SJCRH30 (cell line): ENCODE results near the gene CHGA. TPM values are rescaled to one million over a fixed set of nuclear protein-coding genes. Genes with fewer than 3 reads are reported as not detected.

Source experiments
- DNase-seq, 2 experiments: peaks; one replicate each; pipeline ENCODE4 v3.0.0-alpha.2; 2015 to 2020
- H3K27ac ChIP-seq: fragments of 250-450 bp; sonication (Bioruptor Pico); 2 replicates; pipeline ENCODE4 v1.5.1; 2020; ENCODE audit warnings: mild to moderate bottlenecking, moderate library complexity
- H3K27me3 ChIP-seq: fragments of 250-450 bp; sonication (Bioruptor Pico); 2 replicates; pipeline ENCODE4 v1.5.1; 2020; ENCODE audit warnings: mild to moderate bottlenecking, moderate library complexity
- H3K36me3 ChIP-seq: fragments of 250-450 bp; sonication (Bioruptor Pico); 2 replicates; pipeline ENCODE4 v1.5.1; 2020; ENCODE audit warnings: mild to moderate bottlenecking, moderate library complexity
- H3K4me1 ChIP-seq: fragments of 250-450 bp; sonication (Bioruptor Pico); 2 replicates; pipeline ENCODE4 v1.5.1; 2020; ENCODE audit warnings: mild to moderate bottlenecking, moderate library complexity
- H3K4me3 ChIP-seq: fragments of 250-450 bp; sonication (Bioruptor Pico); 2 replicates; pipeline ENCODE4 v1.5.1; 2020; ENCODE audit warnings: mild to moderate bottlenecking, moderate library complexity
- H3K9me3 ChIP-seq: fragments of 250-450 bp; sonication (Bioruptor Pico); replicated peaks from 2 replicates; pipeline ENCODE4 v1.5.1; 2020; ENCODE audit warnings: mild to moderate bottlenecking, moderate library complexity
- total RNA-seq: library from RNA; depleted of rRNA; stranded (reverse); fragments of >200 nt; shearing (Covaris generic); gene quantifications from 2 replicates; pipeline ENCODE4 v1.2.3, GENCODE V29; 2014

CHGA gene
- total RNA-seq, 1 experiment from 2014 or later = not detected

GRCh38 chr14:92895352-92895878 is 27.5 kb upstream of the CHGA start:
- no peaks in the 10 kb centered on the region for H3K27me3 ChIP-seq

DNA sequence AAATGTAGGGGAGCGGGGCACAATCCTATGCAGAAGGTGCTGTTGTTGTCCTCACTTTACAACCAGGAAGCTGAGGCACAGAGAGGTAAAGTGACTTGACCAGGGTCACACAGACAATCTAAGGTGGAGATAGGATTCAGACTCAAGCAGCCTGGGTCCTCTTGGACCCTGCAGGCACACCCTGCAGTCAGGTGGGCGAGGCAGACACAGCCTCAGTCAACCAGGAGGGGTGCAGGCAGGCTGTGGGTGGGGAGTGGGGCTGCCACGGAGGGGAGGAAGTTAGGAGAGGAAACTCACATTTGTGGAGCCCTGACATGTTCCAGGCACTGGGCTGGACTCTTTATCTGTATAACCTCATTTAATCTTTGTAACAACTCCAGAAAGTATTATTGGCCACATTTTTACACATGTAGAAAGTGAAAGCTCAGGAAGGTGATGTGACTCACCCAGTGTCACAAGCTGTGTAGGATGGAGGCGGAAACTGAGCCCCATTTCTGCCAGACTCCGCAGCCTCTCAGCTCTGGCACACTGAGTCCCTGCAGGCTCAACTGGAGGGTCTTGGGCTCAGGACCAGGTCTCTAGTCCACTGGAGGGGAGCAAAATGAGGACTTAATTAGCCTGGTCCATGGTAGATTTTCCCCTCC is 24.9 kb upstream of the CHGA start:
- H3K27ac ChIP-seq = no peak overlapping the region
- H3K9me3 ChIP-seq = no peaks in the 10 kb centered on the region
- H3K4me3 ChIP-seq = no peak overlapping the region
- no peak for DNase-seq
- no peaks in the 10 kb centered on the region for H3K4me1 ChIP-seq
- H3K27me3 ChIP-seq = peaks cover 3% of the 10 kb centered on the region; the same call in 1 of the 2 replicates
- H3K36me3 ChIP-seq = no peaks in the 10 kb centered on the region

More at GRCh38 chr14:92895352-92895878, 27.5 kb upstream of the CHGA start:
- Histone ChIP-seq H3K27ac (no peak overlapping the region), H3K4me1 (no peaks in the 10 kb centered on the region), H3K9me3 (no peaks in the 10 kb centered on the region), H3K36me3 (no peaks in the 10 kb centered on the region), H3K4me3 (no peak overlapping the region)
- no peak for DNase-seq

- Histone ChIP-seq H3K27ac (no peak overlapping the region), H3K9me3 (no peaks in the 10 kb centered on the region), H3K27me3 (peaks cover 6% of the 10 kb centered on the region; the same call in 1 of the 2 replicates), H3K4me3 (no peak overlapping the region), H3K4me1 (no peaks in the 10 kb centered on the region), H3K36me3 (no peaks in the 10 kb centered on the region)
- no peak for DNase-seq
Observed at GRCh38 chr14:92898566-92899131, 24.3 kb upstream of the CHGA start.

DNA sequence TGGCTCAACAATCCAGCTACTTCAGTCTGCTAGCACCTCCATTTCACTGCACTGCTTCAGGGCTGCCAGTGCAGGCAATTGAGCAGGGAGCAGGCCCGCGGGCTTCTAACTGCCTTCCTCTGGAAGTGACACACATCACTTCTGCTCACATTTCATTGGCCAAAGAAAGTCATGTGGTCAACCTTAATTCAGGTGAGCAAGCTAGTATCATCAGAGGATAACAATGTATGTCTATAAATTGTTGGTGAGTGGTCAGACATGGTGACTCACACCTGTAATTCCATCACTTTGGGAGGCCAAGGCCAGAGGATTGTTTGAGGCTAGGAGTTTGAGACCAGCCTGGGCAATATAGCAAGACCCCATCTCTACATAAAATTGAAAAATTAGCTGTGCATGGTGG is 22.3 kb upstream of the CHGA start:
- Histone ChIP-seq H3K4me1 (no peaks in the 10 kb centered on the region), H3K36me3 (no peaks in the 10 kb centered on the region), H3K9me3 (no peaks in the 10 kb centered on the region), H3K27ac (no peak overlapping the region), H3K4me3 (no peak overlapping the region), H3K27me3 (peaks cover 11% of the 10 kb centered on the region; the same call in 1 of the 2 replicates)
- DNase-seq = no peak

- H3K27me3 ChIP-seq = peaks cover 13% of the 10 kb centered on the region; the same call in 1 of the 2 replicates
- H3K9me3 ChIP-seq = no peaks in the 10 kb centered on the region
Observed at GRCh38 chr14:92902191-92902590, 20.8 kb upstream of the CHGA start.

GRCh38 chr14:92902726-92903125 is 20.2 kb upstream of the CHGA start:
- DNase-seq = no peak
- Histone ChIP-seq H3K27me3 (peaks cover 13% of the 10 kb centered on the region; the same call in 1 of the 2 replicates), H3K4me3 (no peak overlapping the region), H3K27ac (no peak overlapping the region), H3K4me1 (no peaks in the 10 kb centered on the region), H3K36me3 (no peaks in the 10 kb centered on the region), H3K9me3 (no peaks in the 10 kb centered on the region)

More at GRCh38 chr14:92902191-92902590, 20.8 kb upstream of the CHGA start:
- no peaks in the 10 kb centered on the region for H3K4me1 ChIP-seq
- H3K27ac ChIP-seq = no peak overlapping the region
- H3K4me3 ChIP-seq = no peak overlapping the region
- no peak for DNase-seq
- H3K36me3 ChIP-seq = no peaks in the 10 kb centered on the region

- no peak for DNase-seq
- H3K27ac ChIP-seq = no peak overlapping the region
- H3K4me3 ChIP-seq = no peak overlapping the region
- no peaks in the 10 kb centered on the region for H3K36me3 ChIP-seq
- no peaks in the 10 kb centered on the region for H3K9me3 ChIP-seq
- no peaks in the 10 kb centered on the region for H3K4me1 ChIP-seq
- peaks cover 13% of the 10 kb centered on the region; the same call in 1 of the 2 replicates for H3K27me3 ChIP-seq
Observed at GRCh38 chr14:92903359-92903758, 19.6 kb upstream of the CHGA start.

- Histone ChIP-seq H3K27ac (no peak overlapping the region), H3K36me3 (no peaks in the 10 kb centered on the region), H3K4me1 (no peaks in the 10 kb centered on the region), H3K9me3 (no peaks in the 10 kb centered on the region), H3K27me3 (peaks cover 13% of the 10 kb centered on the region; the same call in 1 of the 2 replicates), H3K4me3 (no peak overlapping the region)
- no peak for DNase-seq
Observed at GRCh38 chr14:92905667-92906066, 17.3 kb upstream of the CHGA start.

DNA sequence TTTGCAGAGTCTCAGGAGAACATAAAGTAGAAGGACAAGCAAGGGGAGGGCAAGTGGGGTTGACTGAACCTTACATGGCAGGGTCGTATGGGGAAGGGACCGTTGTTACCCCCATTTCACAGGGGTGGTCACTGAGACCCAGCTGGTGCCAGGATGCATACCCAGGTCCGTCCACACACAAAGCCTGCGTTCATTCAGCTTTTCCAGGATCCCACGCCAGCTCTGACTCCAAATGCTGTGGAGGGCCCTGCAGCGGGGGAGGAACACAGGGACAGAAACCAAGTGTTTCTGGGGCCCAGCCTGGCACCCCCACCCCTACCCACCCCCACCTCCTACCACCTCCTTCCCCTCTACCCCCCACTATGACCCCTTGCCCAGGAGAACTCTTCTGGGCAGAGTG is 16.5 kb upstream of the CHGA start:
- no peak for DNase-seq
- Histone ChIP-seq H3K9me3 (no peaks in the 10 kb centered on the region), H3K36me3 (no peaks in the 10 kb centered on the region), H3K27me3 (peaks cover 13% of the 10 kb centered on the region; the same call in 1 of the 2 replicates), H3K27ac (no peak overlapping the region), H3K4me3 (no peak overlapping the region), H3K4me1 (no peaks in the 10 kb centered on the region)

GRCh38 chr14:92906823-92907222 is 16.1 kb upstream of the CHGA start:
- Histone ChIP-seq H3K27me3 (peaks cover 13% of the 10 kb centered on the region; the same call in 1 of the 2 replicates), H3K4me3 (no peak overlapping the region), H3K27ac (no peak overlapping the region), H3K4me1 (no peaks in the 10 kb centered on the region), H3K36me3 (no peaks in the 10 kb centered on the region), H3K9me3 (no peaks in the 10 kb centered on the region)
- DNase-seq = no peak

DNA sequence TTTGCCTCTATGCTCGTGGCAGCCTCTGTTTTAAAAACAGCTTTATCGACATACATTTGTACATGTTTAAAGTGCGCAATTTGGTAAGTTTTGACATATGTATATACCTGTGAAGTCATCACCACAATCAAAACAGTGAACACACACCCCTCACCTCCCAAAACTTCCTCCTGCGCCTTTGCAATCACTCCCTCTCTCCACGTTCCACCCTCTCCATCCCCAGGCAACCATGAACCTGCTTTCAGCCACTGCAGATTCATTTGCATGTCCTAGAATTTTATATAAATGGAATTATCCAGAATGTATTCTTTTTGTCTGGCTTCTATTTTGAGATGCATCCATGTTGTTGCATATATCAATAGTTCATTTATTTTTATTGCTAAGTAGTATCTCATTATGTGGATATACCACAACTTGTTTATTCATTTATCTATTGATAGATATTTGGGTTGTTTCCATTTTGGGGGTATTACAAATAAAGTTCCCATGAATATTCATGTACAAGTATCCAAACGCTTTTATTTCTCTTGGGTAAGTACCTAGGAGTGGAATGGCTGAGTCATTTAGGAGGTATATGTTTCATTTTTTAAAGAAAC is 15.5 kb upstream of the CHGA start:
- no peak for DNase-seq
- H3K36me3 ChIP-seq = no peaks in the 10 kb centered on the region
- H3K27me3 ChIP-seq = peaks cover 13% of the 10 kb centered on the region; the same call in 1 of the 2 replicates
- H3K27ac ChIP-seq = no peak overlapping the region
- no peak overlapping the region for H3K4me3 ChIP-seq
- no peaks in the 10 kb centered on the region for H3K9me3 ChIP-seq
- no peaks in the 10 kb centered on the region for H3K4me1 ChIP-seq

DNA sequence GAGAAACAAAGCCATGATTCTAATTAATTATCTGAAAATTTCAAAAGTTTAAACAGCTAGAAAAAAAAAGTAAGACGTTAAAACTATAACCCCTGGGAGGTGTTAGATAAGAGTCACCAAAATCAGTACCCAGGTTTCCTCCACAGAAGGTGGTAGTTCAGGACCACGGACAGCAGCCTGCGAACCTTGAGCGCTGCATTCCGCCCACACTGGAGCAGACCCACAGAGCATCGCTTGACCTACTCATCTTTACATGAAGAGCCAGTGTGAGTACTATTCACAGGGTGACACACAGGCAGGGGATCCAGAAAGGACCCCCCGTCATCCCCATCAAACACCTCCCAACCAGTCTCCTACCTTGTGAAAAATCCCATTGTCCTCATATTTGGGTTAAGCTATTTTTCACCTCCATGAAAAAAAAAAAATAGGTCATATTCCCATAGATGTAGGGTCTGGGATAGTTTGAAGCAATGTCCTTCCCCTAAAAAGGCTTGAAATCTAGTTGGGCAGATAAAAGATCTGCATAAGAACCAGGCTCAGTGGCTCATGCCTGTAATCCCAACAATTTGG is 8.8 kb upstream of the CHGA start:
- no peak overlapping the region for H3K27ac ChIP-seq
- H3K27me3 ChIP-seq = no peaks in the 10 kb centered on the region
- no peaks in the 10 kb centered on the region for H3K9me3 ChIP-seq
- DNase-seq = peak; percentile 49 to 71
- H3K4me1 ChIP-seq = no peaks in the 10 kb centered on the region
- H3K36me3 ChIP-seq = no peaks in the 10 kb centered on the region
- H3K4me3 ChIP-seq = no peak overlapping the region

DNA sequence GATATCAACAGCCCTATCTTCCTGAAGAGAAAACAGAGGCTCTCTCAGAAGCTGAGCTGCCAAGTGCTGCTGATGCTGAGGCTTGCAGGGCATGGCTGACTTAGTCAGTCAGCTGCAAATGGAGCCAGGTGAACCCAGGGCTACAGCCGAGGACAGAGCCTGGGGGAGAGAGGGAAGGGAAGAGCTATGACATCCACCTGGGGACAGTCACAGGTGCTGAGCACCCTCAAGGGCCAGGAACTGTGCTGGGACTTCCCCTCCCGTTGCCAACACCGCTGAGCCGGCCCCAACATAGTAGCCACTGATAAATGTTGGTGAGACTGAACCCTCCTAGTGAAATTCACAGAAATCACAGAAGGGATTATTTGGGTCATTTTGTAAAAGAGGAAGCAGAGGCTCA is 6.7 kb upstream of the CHGA start:
- no peaks in the 10 kb centered on the region for H3K27me3 ChIP-seq
- H3K36me3 ChIP-seq = no peaks in the 10 kb centered on the region
- H3K9me3 ChIP-seq = no peaks in the 10 kb centered on the region
- H3K27ac ChIP-seq = no peak overlapping the region
- no peaks in the 10 kb centered on the region for H3K4me1 ChIP-seq
- no peak for DNase-seq
- no peak overlapping the region for H3K4me3 ChIP-seq

DNA sequence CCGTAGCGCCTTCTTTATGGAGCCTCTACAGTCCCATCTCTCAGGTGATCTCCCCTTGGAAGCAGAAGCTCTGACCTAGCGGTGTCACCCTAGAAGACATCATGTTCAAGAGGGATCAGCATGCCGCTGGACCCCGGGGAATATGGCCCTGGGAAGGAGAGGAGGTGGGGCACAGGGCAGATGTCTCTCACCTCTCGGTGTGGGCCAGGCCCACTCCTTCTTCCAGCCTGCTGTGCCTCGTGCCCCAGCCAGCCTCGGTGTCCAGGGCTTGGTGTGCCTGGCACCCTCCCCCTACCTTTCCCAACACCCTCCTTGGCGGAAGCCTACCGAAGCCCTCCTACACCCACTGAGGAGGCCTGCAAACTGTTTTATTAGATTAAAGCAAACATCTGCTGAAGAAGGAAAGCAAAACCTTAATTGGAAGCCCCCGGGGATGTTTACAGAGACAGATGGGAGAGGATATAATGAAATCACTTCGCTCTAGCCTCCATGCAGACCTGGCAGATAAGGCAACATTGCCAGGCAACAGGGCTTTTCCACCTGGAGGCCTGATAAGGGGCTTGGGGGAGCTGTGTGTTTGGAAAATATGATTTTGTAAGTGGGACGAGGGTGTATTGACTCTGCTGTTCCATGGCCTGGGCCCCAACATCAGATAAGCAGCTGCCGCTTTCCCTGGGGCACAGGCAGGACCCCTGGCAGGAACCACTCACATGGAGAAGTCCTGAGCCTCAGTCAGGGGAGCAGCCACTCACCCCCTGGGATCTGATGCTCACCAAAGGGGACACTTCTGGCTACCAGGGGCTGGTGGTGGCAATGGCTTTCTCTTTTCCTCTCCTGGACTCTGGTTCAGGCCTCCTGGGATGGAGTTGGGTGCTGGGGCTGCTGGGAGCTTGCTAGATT is 5.7 kb upstream of the CHGA start:
- Histone ChIP-seq H3K27ac (no peak overlapping the region), H3K4me3 (no peak overlapping the region), H3K36me3 (no peaks in the 10 kb centered on the region), H3K27me3 (no peaks in the 10 kb centered on the region), H3K4me1 (no peaks in the 10 kb centered on the region), H3K9me3 (no peaks in the 10 kb centered on the region)
- DNase-seq = no peak
